IPS DF 6.9 (cell line): ENCODE data around the gene MRE11.

ENCODE experiments used
- DNase-seq: peaks from one replicate; pipeline ENCODE4 v3.0.0-alpha.2; 2013; ENCODE audit warnings: low read depth, low spot score
- H3K27ac ChIP-seq: one replicate; pipeline ENCODE4 v1.5.1; 2013; ENCODE audit warnings: low read length, control low read depth
- H3K27me3 ChIP-seq: 2 replicates; pipeline ENCODE4 v1.6.1; 2013; ENCODE audit warnings: mild to moderate bottlenecking, low read length; ENCODE audit not compliant: control insufficient read depth, insufficient read depth
- H3K36me3 ChIP-seq: 2 replicates; pipeline ENCODE4 v1.6.1; 2013; ENCODE audit warnings: low read length; ENCODE audit not compliant: control insufficient read depth, insufficient read depth
- H3K4me1 ChIP-seq: 2 replicates; pipeline ENCODE4 v1.6.1; 2013; ENCODE audit warnings: low read length; ENCODE audit not compliant: control insufficient read depth, insufficient read depth
- H3K4me3 ChIP-seq: 2 replicates; pipeline ENCODE4 v1.5.1; 2013; ENCODE audit warnings: mild to moderate bottlenecking, low read length
- H3K9me3 ChIP-seq: 2 replicates; pipeline ENCODE4 v1.6.1; 2013; ENCODE audit warnings: low read length, inconsistent platforms; ENCODE audit not compliant: control insufficient read depth, insufficient read depth
- WGBS: extraction: QIAGEN DNeasy Blood & Tissue Kit; methylation state at CpG from one replicate; pipeline ENCODE4 v1.1.7; 2013; ENCODE audit warnings: mixed read lengths, missing lambda C conversion rate; ENCODE audit not compliant: insufficient read length, insufficient coverage; 5-methylcytosine and 5-hydroxymethylcytosine counted together

The MRE11 gene

GRCh38 chr11:94525546-94526324, 32.1 kb upstream of the MRE11 start:
- no peak overlapping the region for H3K4me3 ChIP-seq
- H3K36me3 ChIP-seq, result no peaks in the 10 kb centered on the region
- no peaks in the 10 kb centered on the region for H3K27me3 ChIP-seq
- no peak for DNase-seq
- H3K9me3 ChIP-seq, result no peaks in the 10 kb centered on the region
- H3K27ac ChIP-seq, result no peak overlapping the region
- WGBS, result no CpG with 5 or more reads among the region's 5 CpGs
- no peaks in the 10 kb centered on the region for H3K4me1 ChIP-seq

GRCh38 chr11:94524341-94524740, 30.7 kb upstream of the MRE11 start:
- no peak overlapping the region for H3K4me3 ChIP-seq
- no peaks in the 10 kb centered on the region for H3K36me3 ChIP-seq
- no CpG with 5 or more reads among the region's 1 CpG for WGBS
- DNase-seq, result no peak
- H3K9me3 ChIP-seq, result no peaks in the 10 kb centered on the region
- H3K27ac ChIP-seq, result no peak overlapping the region
- H3K27me3 ChIP-seq, result no peaks in the 10 kb centered on the region
- no peaks in the 10 kb centered on the region for H3K4me1 ChIP-seq

GRCh38 chr11:94521684-94522083, 28.0 kb upstream of the MRE11 start:
- H3K4me1 ChIP-seq, result no peaks in the 10 kb centered on the region
- H3K36me3 ChIP-seq, result no peaks in the 10 kb centered on the region
- no peaks in the 10 kb centered on the region for H3K9me3 ChIP-seq
- no peak overlapping the region for H3K27ac ChIP-seq
- no peaks in the 10 kb centered on the region for H3K27me3 ChIP-seq
- no peak overlapping the region for H3K4me3 ChIP-seq
- no CpG with 5 or more reads among the region's 5 CpGs for WGBS
- DNase-seq, result no peak

- H3K4me1 ChIP-seq, result no peaks in the 10 kb centered on the region
- no peak for DNase-seq
- H3K9me3 ChIP-seq, result no peaks in the 10 kb centered on the region
- H3K27me3 ChIP-seq, result no peaks in the 10 kb centered on the region
- no CpG with 5 or more reads among the region's 5 CpGs for WGBS
- H3K27ac ChIP-seq, result no peak overlapping the region
- no peaks in the 10 kb centered on the region for H3K36me3 ChIP-seq
- no peak overlapping the region for H3K4me3 ChIP-seq
Observed at GRCh38 chr11:94519478-94520084, 25.9 kb upstream of the MRE11 start.

- H3K27me3 ChIP-seq, result no peaks in the 10 kb centered on the region
- no peak overlapping the region for H3K4me3 ChIP-seq
- H3K27ac ChIP-seq, result no peak overlapping the region
- DNase-seq, result no peak
- H3K9me3 ChIP-seq, result no peaks in the 10 kb centered on the region
- no peaks in the 10 kb centered on the region for H3K4me1 ChIP-seq
- no CpG with 5 or more reads among the region's 4 CpGs for WGBS
- H3K36me3 ChIP-seq, result no peaks in the 10 kb centered on the region
Observed at GRCh38 chr11:94518300-94518699, 24.7 kb upstream of the MRE11 start.

GRCh38 chr11:94516725-94517124, 23.1 kb upstream of the MRE11 start:
- H3K9me3 ChIP-seq, result no peaks in the 10 kb centered on the region
- H3K36me3 ChIP-seq, result no peaks in the 10 kb centered on the region
- H3K4me1 ChIP-seq, result peaks cover 2% of the 10 kb centered on the region; the same call in 1 of the 2 replicates
- no CpG with 5 or more reads among the region's 1 CpG for WGBS
- no peak overlapping the region for H3K4me3 ChIP-seq
- no peak for DNase-seq
- H3K27ac ChIP-seq, result no peak overlapping the region
- no peaks in the 10 kb centered on the region for H3K27me3 ChIP-seq

- H3K27me3 ChIP-seq, result no peaks in the 10 kb centered on the region
- H3K9me3 ChIP-seq, result no peaks in the 10 kb centered on the region
- no peak overlapping the region for H3K4me3 ChIP-seq
- DNase-seq, result no peak
- H3K36me3 ChIP-seq, result no peaks in the 10 kb centered on the region
- no peak overlapping the region for H3K27ac ChIP-seq
- peaks cover 2% of the 10 kb centered on the region; the same call in 1 of the 2 replicates for H3K4me1 ChIP-seq
- WGBS, result no CpG with 5 or more reads among the region's 2 CpGs
Observed at GRCh38 chr11:94515398-94515797, 21.8 kb upstream of the MRE11 start.

GRCh38 chr11:94513091-94513490, 19.4 kb upstream of the MRE11 start:
- Histone ChIP-seq H3K4me1 (peaks cover 2% of the 10 kb centered on the region; the same call in 1 of the 2 replicates), H3K36me3 (no peaks in the 10 kb centered on the region), H3K27me3 (no peaks in the 10 kb centered on the region), H3K27ac (no peak overlapping the region), H3K4me3 (no peak overlapping the region), H3K9me3 (no peaks in the 10 kb centered on the region)
- WGBS, result no CpG with 5 or more reads among the region's 2 CpGs
- DNase-seq, result no peak

- no peaks in the 10 kb centered on the region for H3K9me3 ChIP-seq
- peaks cover 2% of the 10 kb centered on the region; the same call in 1 of the 2 replicates for H3K4me1 ChIP-seq
- DNase-seq, result no peak
- H3K27ac ChIP-seq, result no peak within 1 kb of the TSS
- WGBS, result no CpG with 5 or more reads among the region's 53 CpGs
- no peaks in the 10 kb centered on the region for H3K36me3 ChIP-seq
- H3K4me3 ChIP-seq, result peak within 1 kb of the TSS; percentile 25; the same call in 1 of the 2 replicates
- H3K27me3 ChIP-seq, result no peaks in the 10 kb centered on the region
Observed at GRCh38 chr11:94511932-94512781, 18.5 kb upstream of the MRE11 start, which contains the start of gene C11orf97. Gene C11orf97 (plus strand): TSS chr11:94512461. CDS start chr11:94512529, 68 bp downstream.

GRCh38 chr11:94507485-94507884, 13.8 kb upstream of the MRE11 start:
- H3K9me3 ChIP-seq, result no peaks in the 10 kb centered on the region
- H3K36me3 ChIP-seq, result no peaks in the 10 kb centered on the region
- no peaks in the 10 kb centered on the region for H3K27me3 ChIP-seq
- H3K27ac ChIP-seq, result no peak overlapping the region
- peaks cover under 1% of the 10 kb centered on the region; the same call in 1 of the 2 replicates for H3K4me1 ChIP-seq
- no CpG with 5 or more reads among the region's 4 CpGs for WGBS
- H3K4me3 ChIP-seq, result no peak overlapping the region
- DNase-seq, result no peak
